DOHH2 (cell line): Measurements from ENCODE around the gene YIPF4.

Experiments used
- H3F3A ChIP-seq: fragments of 200-600 bp; sonication (generic), shearing (Covaris generic); 2 replicates; pipeline ENCODE4 v1.6.0; 2016; ENCODE audit warnings: antibody characterized with exemption, mild to moderate bottlenecking; ENCODE audit not compliant: control insufficient read depth, insufficient read depth
- H3K27ac ChIP-seq: fragments of 200-600 bp; sonication (generic); 2 replicates; pipeline ENCODE4 v1.5.1; 2014; ENCODE audit warnings: low read depth, mild to moderate bottlenecking, low read length, moderate library complexity
- H3K27me3 ChIP-seq: fragments of 200-600 bp; sonication (generic); 2 replicates; pipeline ENCODE4 v1.6.1; 2014; ENCODE audit warnings: mild to moderate bottlenecking, low read length, mixed read lengths; ENCODE audit not compliant: control insufficient read depth
- H3K36me3 ChIP-seq: fragments of 200-600 bp; sonication (generic); 2 replicates; pipeline ENCODE4 v1.6.1; 2014; ENCODE audit warnings: mild to moderate bottlenecking, low read length, moderate library complexity, mixed read lengths; ENCODE audit not compliant: control insufficient read depth
- H3K4me1 ChIP-seq: fragments of 200-600 bp; sonication (generic); 2 replicates; pipeline ENCODE4 v1.6.1; 2014; ENCODE audit warnings: mild to moderate bottlenecking, low read length, mixed read lengths; ENCODE audit not compliant: control insufficient read depth
- H3K4me2 ChIP-seq: fragments of 200-600 bp; sonication (generic); 2 replicates; pipeline ENCODE4 v1.6.0; 2014; ENCODE audit warnings: mild to moderate bottlenecking, low read length, moderate library complexity
- H3K4me3 ChIP-seq: fragments of 200-600 bp; sonication (generic); 2 replicates; pipeline ENCODE4 v1.5.1; 2014; ENCODE audit warnings: mild to moderate bottlenecking, low read length, mixed read lengths
- H3K79me2 ChIP-seq: fragments of 200-600 bp; sonication (generic); 2 replicates; pipeline ENCODE4 v1.6.1; 2014; ENCODE audit warnings: mild to moderate bottlenecking, low read length, mixed read lengths; ENCODE audit not compliant: control insufficient read depth
- H3K9me2 ChIP-seq: fragments of 200-600 bp; sonication (generic); replicated peaks from 2 replicates; pipeline ENCODE4 v1.6.1; 2014; ENCODE audit warnings: mild to moderate bottlenecking, low read length, mixed read lengths; ENCODE audit not compliant: control insufficient read depth
- H3K9me3 ChIP-seq: fragments of 200-600 bp; sonication (generic); 2 replicates; pipeline ENCODE4 v1.6.1; 2014; ENCODE audit warnings: antibody characterized with exemption, low read length, mixed read lengths; ENCODE audit not compliant: control insufficient read depth, insufficient read depth
- H4K20me1 ChIP-seq: fragments of 200-600 bp; sonication (generic); 2 replicates; pipeline ENCODE4 v1.6.0; 2014; ENCODE audit warnings: low read depth, mild to moderate bottlenecking, antibody characterized with exemption, low read length, moderate library complexity; ENCODE audit not compliant: control insufficient read depth, insufficient read depth
- EZH2phosphoT487 ChIP-seq: fragments of 200-600 bp; sonication (generic); IDR thresholded peaks from 2 replicates; pipeline ENCODE4 v1.6.1; 2017; ENCODE audit warnings: borderline replicate concordance, mild to moderate bottlenecking, antibody characterized with exemption, low read length, moderate library complexity, mixed read lengths
- TF ChIP-seq, protein P1 (sequence below): fragments of 200-600 bp; sonication (generic); IDR thresholded peaks from one replicate; pipeline ENCODE4 v1.5.1; 2014; ENCODE audit warnings: antibody characterized with exemption, mild to moderate bottlenecking, low read depth, low read length; ENCODE audit not compliant: poor library complexity, severe bottlenecking

YIPF4 gene

DNA sequence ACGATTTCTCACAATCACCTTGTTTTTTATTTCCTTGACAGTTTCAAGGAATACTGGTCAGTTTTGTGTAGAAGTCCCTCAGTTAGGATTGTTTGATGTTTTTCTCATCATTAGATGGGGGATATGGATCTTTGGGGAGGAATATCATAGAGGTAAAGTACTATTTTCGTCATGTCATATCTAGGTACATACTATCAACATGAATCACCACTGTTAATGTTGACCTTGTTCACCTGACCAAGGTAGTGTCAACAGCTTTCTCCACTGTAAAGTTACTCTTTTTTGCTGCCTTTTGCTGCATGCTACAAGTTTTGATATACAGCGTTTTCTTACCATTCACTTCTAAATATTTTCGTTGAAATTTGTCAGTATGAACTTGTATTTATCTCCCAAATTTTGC, 45.7 kb upstream of the YIPF4 start:
- Histone ChIP-seq H3K36me3 (no peaks in the 10 kb centered on the region), H3K9me2 (no peaks in the 10 kb centered on the region), H3K27me3 (no peaks in the 10 kb centered on the region), H3K27ac (no peak overlapping the region), H3K4me2 (no peak overlapping the region), H4K20me1 (no peaks in the 10 kb centered on the region), H3K4me3 (no peak overlapping the region), H3F3A (no peaks in the 10 kb centered on the region; the same call in 1 of the 2 replicates), H3K9me3 (no peaks in the 10 kb centered on the region), H3K4me1 (no peaks in the 10 kb centered on the region), H3K79me2 (no peaks in the 10 kb centered on the region)
- no peak for TF ChIP-seq EZH2phosphoT487
- TF ChIP-seq, protein P1, sequence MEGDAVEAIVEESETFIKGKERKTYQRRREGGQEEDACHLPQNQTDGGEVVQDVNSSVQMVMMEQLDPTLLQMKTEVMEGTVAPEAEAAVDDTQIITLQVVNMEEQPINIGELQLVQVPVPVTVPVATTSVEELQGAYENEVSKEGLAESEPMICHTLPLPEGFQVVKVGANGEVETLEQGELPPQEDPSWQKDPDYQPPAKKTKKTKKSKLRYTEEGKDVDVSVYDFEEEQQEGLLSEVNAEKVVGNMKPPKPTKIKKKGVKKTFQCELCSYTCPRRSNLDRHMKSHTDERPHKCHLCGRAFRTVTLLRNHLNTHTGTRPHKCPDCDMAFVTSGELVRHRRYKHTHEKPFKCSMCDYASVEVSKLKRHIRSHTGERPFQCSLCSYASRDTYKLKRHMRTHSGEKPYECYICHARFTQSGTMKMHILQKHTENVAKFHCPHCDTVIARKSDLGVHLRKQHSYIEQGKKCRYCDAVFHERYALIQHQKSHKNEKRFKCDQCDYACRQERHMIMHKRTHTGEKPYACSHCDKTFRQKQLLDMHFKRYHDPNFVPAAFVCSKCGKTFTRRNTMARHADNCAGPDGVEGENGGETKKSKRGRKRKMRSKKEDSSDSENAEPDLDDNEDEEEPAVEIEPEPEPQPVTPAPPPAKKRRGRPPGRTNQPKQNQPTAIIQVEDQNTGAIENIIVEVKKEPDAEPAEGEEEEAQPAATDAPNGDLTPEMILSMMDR: no peak

DNA sequence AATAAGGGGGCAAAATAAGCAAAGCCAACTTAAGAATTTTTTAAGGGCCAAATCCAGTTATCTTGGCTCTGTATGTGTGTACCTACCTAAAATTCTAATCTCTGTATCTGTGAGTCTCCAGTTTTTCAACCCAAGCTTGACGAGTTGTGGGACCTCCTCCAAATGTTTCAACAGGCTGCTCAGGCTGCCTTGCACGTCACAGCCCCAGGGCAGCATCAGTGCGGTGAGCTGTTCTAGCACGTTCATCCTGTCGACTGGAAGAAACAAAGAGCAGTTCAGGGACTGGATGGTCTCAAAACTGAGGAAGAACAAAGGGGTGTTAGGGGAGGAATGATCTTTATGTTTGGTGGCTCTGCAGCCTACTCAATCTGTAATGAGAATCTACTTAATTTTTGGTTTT, 42.4 kb upstream of the YIPF4 start:
- H3K27me3 ChIP-seq: no peaks in the 10 kb centered on the region
- no peaks in the 10 kb centered on the region for H3K9me2 ChIP-seq
- H3K4me2 ChIP-seq: no peak overlapping the region
- no peaks in the 10 kb centered on the region for H3K36me3 ChIP-seq
- no peaks in the 10 kb centered on the region for H3K4me1 ChIP-seq
- H3K27ac ChIP-seq: no peak overlapping the region
- TF ChIP-seq, protein P1: no peak
- no peak for TF ChIP-seq EZH2phosphoT487
- no peaks in the 10 kb centered on the region for H4K20me1 ChIP-seq
- H3K4me3 ChIP-seq: no peak overlapping the region
- H3K9me3 ChIP-seq: no peaks in the 10 kb centered on the region
- H3K79me2 ChIP-seq: no peaks in the 10 kb centered on the region
- no peaks in the 10 kb centered on the region for H3F3A ChIP-seq

GRCh38 chr2:32237488-32237887, 40.2 kb upstream of the YIPF4 start:
- Histone ChIP-seq H3K4me3 (no peak overlapping the region), H3F3A (no peaks in the 10 kb centered on the region), H3K27me3 (no peaks in the 10 kb centered on the region), H3K4me1 (no peaks in the 10 kb centered on the region), H3K9me2 (no peaks in the 10 kb centered on the region), H3K27ac (no peak overlapping the region), H3K4me2 (no peak overlapping the region), H3K36me3 (no peaks in the 10 kb centered on the region), H3K9me3 (no peaks in the 10 kb centered on the region), H3K79me2 (no peaks in the 10 kb centered on the region), H4K20me1 (no peaks in the 10 kb centered on the region)
- TF ChIP-seq, protein P1: no peak
- no peak for TF ChIP-seq EZH2phosphoT487

GRCh38 chr2:32237996-32238395, 39.7 kb upstream of the YIPF4 start:
- Histone ChIP-seq H3K9me3 (no peaks in the 10 kb centered on the region), H3K27me3 (no peaks in the 10 kb centered on the region), H3K4me2 (no peak overlapping the region), H4K20me1 (no peaks in the 10 kb centered on the region), H3F3A (no peaks in the 10 kb centered on the region), H3K36me3 (no peaks in the 10 kb centered on the region), H3K9me2 (no peaks in the 10 kb centered on the region), H3K79me2 (no peaks in the 10 kb centered on the region), H3K4me3 (no peak overlapping the region), H3K27ac (no peak overlapping the region), H3K4me1 (no peaks in the 10 kb centered on the region)
- no peak for TF ChIP-seq EZH2phosphoT487
- TF ChIP-seq, protein P1: no peak
